Measurements from ENCODE around the gene KIRREL1.

KIRREL1 gene

DNA sequence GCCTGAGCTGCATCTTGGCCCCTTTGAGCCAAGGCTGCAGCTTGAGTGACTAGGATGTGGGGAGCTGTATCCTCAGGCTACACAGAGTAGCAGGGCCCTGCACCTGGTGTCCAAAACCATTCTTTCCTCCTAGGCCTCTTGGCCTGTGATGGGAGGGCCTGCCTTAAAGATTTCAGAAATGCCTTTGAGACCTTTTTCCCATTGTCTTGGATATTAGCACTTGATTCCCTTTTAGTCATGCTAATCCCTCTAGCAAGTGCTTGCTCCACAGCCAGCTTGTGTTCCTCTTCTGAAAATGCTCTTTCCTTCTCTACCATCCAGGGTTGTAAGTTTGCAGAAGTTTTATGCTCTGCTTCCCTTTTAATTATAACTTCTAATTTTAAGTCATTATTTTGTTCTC, 21.7 kb upstream of the KIRREL1 start:
- DNase-seq (ENCODE audit: low read depth in 2 of 3, low spot score in 2 of 3), result no peak

DNA sequence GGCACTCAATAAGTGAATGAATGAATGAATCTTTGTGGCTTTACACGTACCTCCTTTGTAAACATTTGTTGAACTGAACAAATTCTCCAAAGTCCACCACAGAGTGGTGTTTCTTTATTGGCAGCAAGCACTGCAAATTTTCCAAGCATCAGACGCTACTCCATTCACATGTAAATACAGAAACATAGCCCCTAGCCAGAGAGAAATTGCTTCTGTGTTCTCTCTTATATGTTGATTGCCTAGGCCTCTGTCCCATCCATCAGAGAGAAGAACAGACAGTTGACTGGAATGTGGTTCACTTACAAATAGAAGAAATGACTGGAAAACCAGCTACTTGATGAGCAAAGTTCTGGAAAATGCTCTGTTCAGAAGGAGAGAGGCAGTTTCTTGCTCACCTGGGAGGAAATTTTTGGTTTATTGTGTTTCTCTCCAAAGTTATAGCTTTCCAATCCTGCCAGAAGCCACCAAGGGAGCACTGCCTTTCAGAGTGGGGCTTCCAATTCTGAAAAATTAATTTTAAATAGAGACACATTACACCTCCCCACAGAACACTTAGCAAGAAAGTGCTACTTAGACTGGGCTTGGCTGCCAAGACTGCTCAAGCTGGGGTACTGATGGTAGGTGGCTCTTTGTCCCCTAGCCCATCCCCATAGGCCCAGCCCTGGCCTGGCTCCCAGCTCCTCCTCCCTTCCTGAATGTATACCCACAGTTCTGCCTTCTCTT, 18.1 kb upstream of the KIRREL1 start:
- DNase-seq (ENCODE audit: low read depth in 2 of 3, low spot score in 2 of 3), result no peak

DNA sequence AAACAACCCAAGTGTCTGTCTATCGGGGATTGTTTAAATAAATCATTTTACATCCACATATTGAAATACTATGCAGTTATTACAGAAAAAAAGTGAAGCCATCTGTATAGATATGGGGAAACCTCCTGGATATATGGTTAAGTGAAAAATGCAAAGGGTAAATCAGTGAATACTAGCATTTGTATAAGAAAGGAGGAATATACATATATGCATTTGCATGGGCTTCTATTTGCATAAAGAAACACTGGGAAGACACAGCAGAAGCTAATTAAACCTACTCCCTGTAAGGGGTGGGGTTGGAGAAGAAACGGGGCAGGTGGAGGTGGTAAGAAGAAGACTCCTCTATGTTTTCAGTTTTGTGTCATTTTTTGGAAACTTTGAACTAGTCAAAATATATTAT, 16.6 kb upstream of the KIRREL1 start:
- DNase-seq (ENCODE audit: low read depth in 2 of 3, low spot score in 2 of 3), result no peak

DNA sequence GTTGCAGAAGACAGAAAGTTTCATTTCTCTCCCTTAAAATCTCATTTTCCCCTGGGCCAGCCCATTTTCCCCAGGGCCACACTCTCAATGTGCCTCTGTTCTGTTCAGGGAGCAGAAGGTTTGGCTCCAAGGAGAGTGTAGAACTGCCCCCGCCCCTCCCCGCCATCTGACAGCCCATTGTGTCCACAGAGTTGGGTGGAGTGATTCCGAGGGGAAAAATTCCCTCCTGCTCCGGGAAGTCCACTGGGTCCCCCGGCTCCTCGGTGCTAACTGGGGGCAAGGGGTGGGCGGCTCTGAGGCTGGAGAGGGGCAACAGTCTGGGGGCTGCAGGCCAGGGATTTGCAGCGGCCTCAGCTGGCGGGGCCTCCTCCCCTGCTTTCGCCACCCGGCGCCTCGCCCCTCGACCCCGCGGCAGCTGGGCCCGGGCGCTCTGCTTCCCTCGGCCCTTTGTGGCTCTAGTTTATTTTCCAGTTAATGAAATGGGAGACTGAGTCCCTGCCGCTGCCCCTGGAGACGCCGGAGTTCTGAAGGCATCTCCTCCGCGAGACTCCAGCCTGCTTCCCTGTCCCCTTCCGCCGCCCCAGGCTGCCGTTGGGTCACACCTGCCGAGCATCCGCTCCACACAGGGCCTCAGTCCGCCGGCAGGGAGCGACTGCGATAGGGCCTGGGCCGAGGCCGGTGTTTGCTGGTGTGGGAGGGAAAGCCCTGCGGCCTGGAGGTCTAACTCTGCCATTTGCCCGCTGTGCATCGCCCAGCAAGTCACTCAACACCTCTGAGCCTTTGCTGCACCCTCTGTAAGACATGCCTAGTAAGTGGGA, 14.7 kb upstream of the KIRREL1 start:
- no peak for DNase-seq (ENCODE audit: low read depth in 2 of 3, low spot score in 2 of 3)

DNA sequence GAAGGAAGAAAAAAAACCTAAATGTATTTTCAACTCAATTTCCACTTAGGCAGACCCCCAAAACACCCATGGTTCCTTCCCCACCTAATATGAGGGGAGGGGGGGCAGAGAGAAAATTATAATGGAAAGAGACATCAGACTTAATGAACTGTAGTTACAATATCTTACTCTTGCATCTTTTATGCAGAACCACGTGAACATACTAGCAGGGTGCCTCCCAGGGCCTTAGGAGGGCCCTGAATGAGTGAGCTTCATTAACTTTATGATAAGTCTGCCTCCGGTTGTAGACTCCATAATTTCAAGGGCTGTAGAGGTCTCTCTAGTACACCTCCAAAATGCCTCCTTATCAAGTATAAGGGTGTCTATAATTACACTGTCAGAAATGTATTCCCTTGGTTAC, 11.3 kb upstream of the KIRREL1 start:
- no peak for DNase-seq (ENCODE audit: low read depth in 2 of 3, low spot score in 2 of 3)

DNA sequence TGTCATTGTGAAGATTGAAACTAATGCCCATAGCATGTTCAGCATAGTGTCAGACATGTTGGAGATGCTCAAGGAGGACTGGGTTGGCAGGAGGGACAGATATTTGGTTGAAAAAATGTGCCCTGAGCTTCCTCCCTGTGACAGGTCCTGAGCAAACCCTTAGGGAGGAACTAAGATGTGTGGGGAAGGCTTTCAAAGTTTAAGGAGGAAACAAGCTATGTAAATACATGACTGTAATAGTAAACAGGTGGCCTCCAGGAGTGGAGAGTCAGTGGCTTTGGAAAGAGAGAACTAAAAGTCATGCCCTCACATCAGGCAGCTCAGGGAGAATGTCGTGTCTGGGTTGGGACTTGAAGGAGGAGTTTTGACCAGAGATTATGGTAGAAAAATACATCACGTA, 9.7 kb upstream of the KIRREL1 start:
- DNase-seq (ENCODE audit: low read depth in 2 of 3, low spot score in 2 of 3), result no peak

DNA sequence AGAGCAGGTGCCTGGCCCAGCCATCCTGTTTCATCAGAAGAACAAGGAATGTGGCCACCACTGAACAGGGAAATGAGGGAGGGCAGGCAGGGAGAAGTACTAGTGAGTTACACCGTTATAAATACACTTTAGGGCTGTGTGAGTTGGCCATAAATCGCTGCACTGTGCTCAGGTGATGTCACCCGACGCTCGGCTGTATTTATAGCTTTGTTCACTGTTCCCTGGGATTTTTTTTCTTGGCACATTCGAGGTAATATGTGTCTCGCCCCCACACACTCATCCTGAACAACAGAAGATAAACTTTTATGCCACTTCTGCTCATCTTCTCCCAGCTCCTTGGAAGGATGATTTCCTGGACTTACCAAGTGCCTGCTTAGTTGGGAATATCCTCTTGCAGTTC, 9.0 kb upstream of the KIRREL1 start:
- DNase-seq (ENCODE audit: low read depth in 2 of 3, low spot score in 2 of 3), result no peak

DNA sequence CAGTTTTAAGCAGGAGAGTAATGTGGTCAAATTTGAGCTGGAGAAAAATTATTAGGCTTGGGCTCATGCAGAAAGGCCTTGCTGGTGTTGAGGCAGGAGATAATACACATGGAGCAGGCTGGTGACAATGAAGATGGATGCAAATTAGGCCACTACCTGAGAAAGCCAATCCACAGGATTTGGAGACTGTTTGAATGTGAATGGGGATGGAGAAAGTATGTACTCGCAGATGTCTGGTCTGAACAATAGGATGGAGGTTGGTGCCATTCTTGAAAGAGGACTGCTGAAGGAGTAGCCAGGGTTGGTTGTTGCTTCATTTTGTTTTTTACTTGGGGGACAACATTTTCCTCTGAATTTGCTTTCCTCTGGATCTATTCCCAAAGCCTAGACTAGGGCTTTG, 8.0 kb upstream of the KIRREL1 start:
- DNase-seq (ENCODE audit: low read depth in 2 of 3, low spot score in 2 of 3), result no peak

DNA sequence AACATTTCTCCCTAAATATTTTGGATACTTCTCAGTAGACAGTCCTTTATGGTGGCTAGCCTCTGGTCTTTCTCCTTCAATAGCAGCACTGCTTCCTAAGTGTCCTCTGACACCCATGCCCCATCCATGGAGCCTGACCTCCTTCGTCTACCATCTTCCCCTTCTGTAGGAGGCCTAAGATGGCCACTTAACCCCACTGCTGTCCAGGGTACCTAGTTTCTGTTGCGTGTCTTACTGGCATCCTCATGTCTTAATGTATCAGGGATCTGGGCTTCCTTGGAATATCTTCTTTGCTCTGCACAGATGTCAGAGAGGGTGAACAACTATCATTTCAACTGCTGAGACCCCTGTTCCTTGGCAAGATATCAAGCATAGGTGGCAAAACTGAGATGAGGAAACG, 5.4 kb upstream of the KIRREL1 start:
- DNase-seq (ENCODE audit: low read depth in 2 of 3, low spot score in 2 of 3), result no peak

DNA sequence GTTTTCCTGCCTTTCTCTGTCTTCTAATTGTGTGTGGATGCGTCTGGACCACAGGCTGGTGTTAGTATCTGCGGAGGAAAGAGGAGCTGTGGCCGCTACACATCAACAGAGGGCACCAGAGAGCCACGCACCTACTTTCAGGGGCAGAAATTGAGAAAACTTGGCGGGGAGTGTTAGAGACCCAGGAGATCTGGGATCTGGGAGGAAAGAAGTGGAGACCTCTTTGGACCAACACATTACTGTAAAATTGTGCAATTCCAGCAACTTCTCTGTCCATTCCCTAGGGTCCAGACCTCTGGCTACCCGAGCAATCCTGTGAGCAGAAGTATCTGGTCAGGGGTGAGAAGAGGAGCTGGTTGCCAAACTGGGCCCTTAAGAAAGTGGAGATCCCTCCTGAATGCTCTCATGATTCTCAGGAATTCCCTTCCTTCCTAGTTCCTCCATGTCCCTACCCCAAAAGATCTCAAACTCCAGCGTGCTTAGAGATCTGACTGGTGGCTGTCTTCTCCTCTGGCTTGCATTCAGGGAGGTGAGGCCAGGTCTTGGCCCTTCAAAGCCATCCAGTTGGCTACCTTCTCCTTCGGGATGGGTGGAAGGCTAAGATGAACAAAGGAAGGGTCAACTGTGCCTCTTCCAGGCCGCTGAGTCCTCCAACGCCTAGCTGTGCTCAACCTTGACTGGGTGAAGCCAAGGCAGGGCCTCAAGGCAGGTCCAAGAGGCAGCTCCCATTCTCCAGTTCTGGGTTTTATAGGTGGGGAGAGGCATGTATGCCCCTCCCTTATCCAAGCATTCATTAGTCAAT, 1.2 kb upstream of the KIRREL1 start:
- DNase-seq (ENCODE audit: low read depth in 2 of 3, low spot score in 2 of 3), result peak in 1 of 3 experiments; percentile 26

DNA sequence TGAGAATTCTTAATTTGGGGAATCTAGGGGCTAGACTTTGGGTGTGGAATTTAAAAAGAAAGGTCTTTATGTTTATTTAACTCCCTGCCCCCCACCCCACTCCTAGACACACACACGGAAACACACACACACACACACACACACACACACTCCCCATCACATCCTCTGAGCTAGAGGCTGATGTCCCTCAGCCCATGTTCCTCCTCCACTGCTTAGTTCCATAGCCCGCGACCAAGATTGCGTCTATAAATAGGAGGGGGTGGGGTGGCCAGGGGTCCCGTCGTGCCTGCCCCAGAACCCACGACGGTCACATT, 655 bp upstream of the KIRREL1 start:
- DNase-seq (ENCODE audit: low read depth in 2 of 3, low spot score in 2 of 3), result no peak

DNA sequence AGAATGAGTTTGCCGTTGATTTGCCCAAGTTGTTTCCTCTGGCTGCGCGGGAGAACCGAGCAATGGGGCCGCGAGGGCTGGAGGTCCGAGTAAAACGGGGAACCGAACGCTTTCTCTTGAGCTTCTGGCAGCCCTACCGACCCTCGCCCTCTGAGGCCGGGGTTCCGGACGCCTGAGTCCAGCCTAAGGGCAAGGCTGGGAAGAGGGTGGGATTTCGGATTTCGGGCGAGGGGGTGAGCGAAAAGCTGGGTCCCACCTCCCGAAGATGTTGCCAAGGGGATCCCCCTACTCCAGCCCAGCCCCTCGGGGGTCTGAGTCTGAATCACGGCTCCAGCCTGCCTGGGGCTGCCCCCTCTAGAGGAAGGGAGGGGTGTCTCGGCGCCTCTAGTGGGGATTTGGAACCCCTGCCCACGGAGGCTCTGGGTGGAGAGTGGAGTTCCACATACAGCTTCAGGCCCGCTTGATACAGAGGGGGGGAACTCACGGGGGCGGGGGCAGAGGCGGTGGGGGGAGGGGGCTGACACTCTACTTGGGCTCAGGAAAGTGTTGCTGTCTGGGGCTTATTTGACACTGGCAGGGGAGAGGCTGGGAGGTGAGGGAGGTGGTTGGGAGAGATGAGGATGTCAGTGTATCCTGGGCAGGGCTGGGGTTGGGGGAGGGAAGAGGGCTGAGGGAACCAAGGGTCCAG, 617 bp downstream of the KIRREL1 start:
- no peak for DNase-seq (ENCODE audit: low read depth in 2 of 3, low spot score in 2 of 3)

DNA sequence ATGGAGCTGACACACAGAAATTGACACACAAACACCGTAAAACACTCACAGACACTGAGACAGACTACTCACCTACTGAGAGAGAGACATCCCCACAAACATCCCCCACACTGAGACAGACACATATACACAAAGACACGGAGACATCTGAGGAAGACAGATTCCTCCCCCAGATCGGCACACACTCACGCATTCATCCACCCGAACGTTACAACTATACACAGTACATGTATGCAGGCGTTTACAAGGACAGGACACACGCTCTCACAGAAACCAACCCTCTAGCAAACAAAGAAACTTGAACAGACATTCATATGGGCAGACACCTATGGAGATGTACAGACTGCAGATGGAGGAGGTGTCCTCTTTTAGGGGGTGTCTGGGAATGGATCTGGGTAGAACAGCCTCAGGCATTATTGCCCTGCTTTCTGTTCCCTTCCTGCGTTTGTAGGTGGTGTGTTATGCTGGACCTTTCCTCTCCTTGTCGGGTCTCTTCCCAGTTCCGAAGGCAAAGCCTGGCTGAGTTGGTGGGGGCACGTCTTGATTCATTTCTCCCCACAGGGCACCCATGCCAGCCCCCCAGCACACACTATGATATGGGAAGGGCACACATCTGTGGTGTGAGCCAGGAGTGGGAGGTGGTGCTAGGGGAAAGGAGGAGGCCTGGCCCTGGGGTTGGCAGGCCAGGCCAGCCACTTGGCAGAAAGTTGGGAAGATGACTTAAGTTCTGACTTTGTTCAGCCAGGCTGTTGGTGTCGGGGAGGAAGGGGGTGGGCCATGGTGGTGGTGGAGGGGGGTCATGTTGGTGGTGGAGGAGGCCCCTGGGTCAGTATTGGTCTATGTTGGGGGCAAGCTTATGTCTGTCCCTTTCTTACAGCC, 1.5 kb downstream of the KIRREL1 start:
- no peak for DNase-seq (ENCODE audit: low read depth in 2 of 3, low spot score in 2 of 3)

DNA sequence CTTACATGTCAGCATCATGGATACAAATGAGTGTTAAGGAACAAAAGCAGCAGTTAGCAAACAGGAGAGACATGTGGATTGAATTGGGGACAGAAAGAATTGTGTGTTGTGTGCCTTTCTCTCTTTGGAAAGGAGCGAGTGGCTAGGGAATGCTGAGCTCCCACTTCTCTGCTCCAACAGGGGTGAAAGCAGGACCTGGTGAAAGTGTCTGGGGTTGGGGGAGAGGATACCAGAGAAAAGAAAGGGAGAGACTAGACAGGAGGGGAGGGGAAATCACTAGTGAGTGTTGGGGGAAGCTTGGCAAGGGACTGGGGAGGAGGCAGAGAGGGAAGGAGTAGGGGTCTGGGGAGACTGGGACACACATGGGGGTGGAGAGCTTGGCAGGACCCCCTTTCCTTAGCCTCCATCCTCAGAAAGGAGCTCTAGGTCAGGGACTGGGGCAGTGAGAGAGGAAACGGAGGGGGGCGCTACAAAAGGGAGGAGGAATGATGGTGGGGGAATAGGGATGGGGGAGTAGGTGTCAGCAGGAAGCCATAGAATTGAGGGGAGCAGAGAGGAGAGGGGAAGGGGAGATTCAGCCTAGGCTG, 2.2 kb downstream of the KIRREL1 start:
- no peak for DNase-seq (ENCODE audit: low read depth in 2 of 3, low spot score in 2 of 3)

DNA sequence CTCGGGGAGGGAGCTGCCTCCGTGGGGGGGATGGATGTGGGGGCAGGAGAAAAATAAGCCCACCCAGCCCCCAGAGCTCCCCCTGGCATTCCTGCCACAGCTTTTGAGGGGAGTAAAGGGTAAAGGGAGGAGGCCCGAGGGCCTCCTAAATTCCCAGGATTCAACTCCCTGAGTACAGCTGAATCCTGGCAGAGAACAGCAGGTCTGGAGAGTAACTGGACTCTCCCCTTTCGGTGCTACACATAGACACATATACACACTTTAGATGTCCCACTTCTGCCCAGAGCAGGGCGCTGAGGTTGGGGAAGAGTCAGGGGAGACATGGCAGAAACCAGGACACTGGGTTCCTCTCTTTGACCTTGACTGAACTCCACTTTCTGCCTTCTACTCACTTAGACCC, 3.0 kb downstream of the KIRREL1 start:
- DNase-seq (ENCODE audit: low read depth in 2 of 3, low spot score in 2 of 3), result no peak

DNA sequence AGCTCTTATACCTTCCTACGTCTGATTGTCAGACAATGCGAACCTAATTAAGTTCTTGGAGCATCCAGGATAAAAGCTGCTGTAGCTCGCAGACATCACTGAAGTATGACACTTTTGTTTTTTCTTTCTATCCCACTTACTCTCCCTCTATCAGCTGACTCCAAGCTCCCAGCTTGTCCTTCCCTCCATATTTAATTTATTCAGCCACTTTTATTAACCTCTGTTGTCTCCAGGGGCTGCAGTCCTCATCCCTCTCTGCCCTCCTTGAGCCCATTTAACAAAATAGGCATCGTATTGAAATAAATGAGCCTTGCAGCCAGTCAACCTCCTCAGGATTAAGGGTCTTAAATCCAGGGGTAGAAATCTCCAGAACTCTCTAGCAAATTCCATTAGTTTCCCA, 7.1 kb downstream of the KIRREL1 start:
- DNase-seq (ENCODE audit: low read depth in 2 of 3, low spot score in 2 of 3), result no peak

DNA sequence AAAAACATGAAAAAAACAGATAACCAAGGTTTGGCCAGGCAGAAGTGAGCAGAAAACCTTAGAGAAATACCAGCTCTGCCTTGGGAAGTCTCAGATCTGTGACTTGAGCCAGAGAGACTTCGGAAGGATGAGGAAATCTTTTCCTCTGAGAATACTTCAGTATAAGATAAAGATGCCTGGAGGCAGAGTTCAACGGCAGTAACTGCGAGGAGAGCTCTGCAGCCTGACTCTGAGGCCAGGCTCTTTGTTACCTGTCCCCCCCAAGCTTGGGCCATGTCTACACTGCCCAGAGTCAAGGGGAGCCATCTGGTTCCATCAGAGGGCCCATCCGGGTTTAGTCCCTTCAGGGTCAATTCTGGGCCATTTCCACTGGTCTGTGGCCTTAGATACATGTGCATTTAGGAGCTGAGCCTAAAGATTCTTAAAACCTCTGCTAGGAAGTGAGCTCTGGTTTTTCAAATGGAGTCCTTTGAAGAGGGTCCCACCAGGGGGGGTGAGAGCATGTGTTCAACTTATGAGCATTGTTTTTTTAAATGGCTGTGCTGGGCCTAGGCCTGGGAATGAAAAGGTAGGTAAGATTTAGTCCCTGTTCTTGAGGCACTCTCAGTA, 8.7 kb downstream of the KIRREL1 start:
- DNase-seq (ENCODE audit: low read depth in 2 of 3, low spot score in 2 of 3), result no peak

DNA sequence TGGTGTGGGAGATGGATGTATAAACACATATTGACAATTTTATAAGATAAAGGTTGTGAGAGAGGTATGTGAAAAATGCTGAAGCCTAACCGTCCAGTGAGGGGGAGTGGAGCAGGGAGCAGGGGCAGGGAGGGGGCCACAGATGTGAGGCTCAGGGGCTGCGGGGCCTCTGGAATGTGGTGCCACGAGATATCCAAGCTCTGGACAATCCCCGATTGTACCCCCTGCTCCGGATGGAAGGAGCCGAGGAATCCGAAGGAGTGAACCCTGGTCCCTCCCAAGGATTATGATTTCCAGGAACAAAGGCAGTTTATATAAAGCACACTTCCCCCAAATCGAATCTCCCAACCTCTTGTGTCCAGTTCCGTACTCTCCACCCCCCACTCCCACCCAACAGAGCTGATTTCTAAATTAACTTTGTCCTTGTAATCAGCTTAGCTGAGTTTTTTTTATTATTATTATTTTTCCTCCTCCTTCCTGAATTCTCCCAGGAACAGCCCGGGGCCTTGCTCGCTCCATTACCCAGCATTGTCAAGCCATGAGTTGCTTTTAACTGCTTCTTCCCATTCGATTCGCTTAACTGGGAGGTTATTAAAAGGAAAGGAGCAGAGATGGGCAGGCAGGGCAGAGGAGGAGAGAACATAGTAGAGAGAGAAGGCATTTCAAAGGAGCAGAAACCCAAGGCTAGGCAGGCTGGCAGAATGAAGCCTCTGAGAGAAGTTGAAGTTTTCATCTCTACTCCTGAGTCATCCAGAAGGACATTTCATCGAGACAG, 9.4 kb downstream of the KIRREL1 start:
- DNase-seq (ENCODE audit: low read depth in 2 of 3, low spot score in 2 of 3), result no peak

DNA sequence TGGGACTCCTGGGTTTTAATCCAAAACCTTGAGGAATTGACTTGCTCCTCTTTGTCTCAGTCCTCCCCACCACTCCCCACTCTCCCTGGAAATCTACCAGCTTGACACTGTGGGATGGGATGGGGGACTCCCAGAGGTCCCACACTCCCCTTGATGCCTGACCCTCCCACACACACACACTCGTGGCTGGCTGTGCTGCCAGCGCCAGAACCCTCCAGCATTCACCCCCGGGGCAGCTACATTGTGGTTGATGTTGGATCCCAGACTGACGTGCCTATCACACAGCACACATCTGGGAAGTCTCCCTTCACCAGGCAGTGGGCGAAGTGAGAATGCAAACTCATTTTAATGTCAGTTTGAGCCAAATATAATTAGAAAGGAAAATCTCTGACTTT, 10.0 kb downstream of the KIRREL1 start:
- no peak for DNase-seq (ENCODE audit: low read depth in 2 of 3, low spot score in 2 of 3)

All from activated CD8-positive, alpha-beta memory T cell treated with anti-CD3 and anti-CD28 coated beads for 48 hours (primary cell).